PC-3 (cell line): ENCODE measurements around the gene TMEM51. TPM values are rescaled to one million over a fixed set of nuclear protein-coding genes. Genes with fewer than 3 reads are reported as not detected.
A peak's percentile ranks its signal among the peaks of the same experiment; 100 is the strongest.

Source experiments
- ATAC-seq: fragments of 200-7000 bp; cut with Tn5 transposase; 2 replicates; pipeline ENCODE4 v1.9.1; 2020; ENCODE audit warnings: mild to moderate bottlenecking, moderate library complexity
- BruUV-seq: library from RNA; stranded (reverse); fragments of 400-500 nt; replicated peaks from 2 replicates; lab custom pipeline; 2021; lab: Mats Ljungman, UMichigan
- CTCF ChIA-PET: fragments of 300-600 bp; sonication (Branson Sonifier 250); formaldehyde crosslinking; loops from one replicate; lab custom pipeline; 2022; ENCODE audit warnings: antibody characterized with exemption; lab: Charles Lee
- POLR2A ChIA-PET: fragments of 300-600 bp; sonication (Branson Sonifier 250); formaldehyde crosslinking; loops from one replicate; lab custom pipeline; 2022; ENCODE audit warnings: antibody characterized with exemption; ENCODE audit not compliant: unreplicated experiment; lab: Charles Lee
- DNase-seq: peaks from one replicate; pipeline ENCODE4 v3.0.0-alpha.2; 2015
- H2AFZ ChIP-seq: fragments of 300-600 bp; sonication (generic); 2 replicates; pipeline ENCODE4 v1.6.0; 2016; ENCODE audit warnings: antibody characterized with exemption, low read length
- H3F3A ChIP-seq: fragments of 300-600 bp; sonication (generic); one replicate; pipeline ENCODE4 v1.6.0; 2017; ENCODE audit warnings: antibody characterized with exemption, low read length, control low read depth, mild to moderate bottlenecking; ENCODE audit not compliant: unreplicated experiment
- H3K27ac ChIP-seq: fragments of 300-600 bp; sonication (generic); 2 replicates; pipeline ENCODE4 v1.5.1; 2016; ENCODE audit warnings: mild to moderate bottlenecking, low read length
- H3K27me3 ChIP-seq: fragments of 300-600 bp; sonication (generic); 2 replicates; pipeline ENCODE4 v1.6.1; 2016; ENCODE audit warnings: low read length, mixed read lengths
- H3K36me3 ChIP-seq: fragments of 300-600 bp; sonication (generic); 2 replicates; pipeline ENCODE4 v1.6.1; 2016; ENCODE audit warnings: low read depth, mixed run types, low read length, mixed read lengths
- H3K4me1 ChIP-seq: fragments of 300-600 bp; sonication (generic); 2 replicates; pipeline ENCODE4 v1.5.1; 2016; ENCODE audit warnings: low read length; ENCODE audit not compliant: insufficient read depth
- H3K4me2 ChIP-seq: fragments of 300-600 bp; sonication (generic); 2 replicates; pipeline ENCODE4 v1.6.0; 2016; ENCODE audit warnings: low read length
- H3K4me3 ChIP-seq: fragments of 300-600 bp; sonication (generic); 2 replicates; pipeline ENCODE4 v1.5.1; 2016; ENCODE audit warnings: mild to moderate bottlenecking, low read length, mixed read lengths
- H3K79me2 ChIP-seq: fragments of 300-600 bp; sonication (generic); 2 replicates; pipeline ENCODE4 v1.6.1; 2017; ENCODE audit warnings: low read length, mixed read lengths
- H3K9ac ChIP-seq: fragments of 300-600 bp; sonication (generic); 2 replicates; pipeline ENCODE4 v1.6.0; 2016; ENCODE audit warnings: mild to moderate bottlenecking, low read length
- H3K9me2 ChIP-seq: fragments of 300-600 bp; sonication (generic); replicated peaks from 2 replicates; pipeline ENCODE4 v1.6.1; 2016; ENCODE audit warnings: mixed run types, low read length, mixed read lengths
- H3K9me3 ChIP-seq: fragments of 300-600 bp; sonication (generic); 2 replicates; pipeline ENCODE4 v1.6.1; 2016; ENCODE audit warnings: low read length, mixed read lengths
- H4K20me1 ChIP-seq: fragments of 300-600 bp; sonication (generic); 2 replicates; pipeline ENCODE4 v1.6.1; 2016; ENCODE audit warnings: low read length, mixed read lengths
- CTCF ChIP-seq: fragments of 300-600 bp; sonication (generic); conservative IDR thresholded peaks from 2 replicates; pipeline ENCODE4 v1.5.1; 2017; ENCODE audit warnings: antibody characterized with exemption, low read depth, mild to moderate bottlenecking, low read length
- EZH2 ChIP-seq: fragments of 300-600 bp; sonication (generic); IDR thresholded peaks from one replicate; pipeline ENCODE4 v1.6.1; 2017; ENCODE audit warnings: antibody characterized with exemption, mild to moderate bottlenecking, low read length; ENCODE audit not compliant: unreplicated experiment
- EZH2phosphoT487 ChIP-seq: fragments of 300-600 bp; sonication (generic); IDR thresholded peaks from 2 replicates; pipeline ENCODE4 v1.6.1; 2018; ENCODE audit warnings: mild to moderate bottlenecking, antibody characterized with exemption, low read length, borderline replicate concordance
- intact Hi-C: fragments of 100-400 bp; cut with micrococcal nuclease; formaldehyde crosslinking; loops from 2 replicates; pipeline ENCODE4 v1.9.0; 2023
- total RNA-seq: library from RNA; depleted of rRNA; stranded (reverse); fragments of >200 nt; gene quantifications from 2 replicates; pipeline ENCODE4 v1.2.3, GENCODE V29; 2014

Gene TMEM51
- total RNA-seq, 1 experiment from 2014 or later = 20.8 TPM

GRCh38 chr1:15245593-15246360 is 92.2 kb downstream of the TMEM51 start:
- H3K4me1 ChIP-seq = no peaks in the 10 kb centered on the region
- ChIA-PET POLR2A (no interaction called here), CTCF (no interaction called here)
- no peak overlapping the region for H3K4me3 ChIP-seq
- DNase-seq = no peak
- H3K9ac ChIP-seq = no peak overlapping the region
- H4K20me1 ChIP-seq = no peaks in the 10 kb centered on the region
- no peak for TF ChIP-seq EZH2phosphoT487
- no peak for TF ChIP-seq CTCF
- no peak for TF ChIP-seq EZH2
- H3K36me3 ChIP-seq = no peaks in the 10 kb centered on the region
- intact Hi-C loops = no loop called here
- H3K9me3 ChIP-seq = no peaks in the 10 kb centered on the region
- H3K79me2 ChIP-seq = no peaks in the 10 kb centered on the region
- no peaks in the 10 kb centered on the region for H3K9me2 ChIP-seq
- H3F3A ChIP-seq = no peaks in the 10 kb centered on the region
- H3K4me2 ChIP-seq = no peak overlapping the region
- H3K27me3 ChIP-seq = no peaks in the 10 kb centered on the region; the same call in 1 of the 2 replicates
- H2AFZ ChIP-seq = no peak overlapping the region
- no peak overlapping the region for H3K27ac ChIP-seq
- ATAC-seq = no peak
- BruUV-seq = no TSS peak

DNA sequence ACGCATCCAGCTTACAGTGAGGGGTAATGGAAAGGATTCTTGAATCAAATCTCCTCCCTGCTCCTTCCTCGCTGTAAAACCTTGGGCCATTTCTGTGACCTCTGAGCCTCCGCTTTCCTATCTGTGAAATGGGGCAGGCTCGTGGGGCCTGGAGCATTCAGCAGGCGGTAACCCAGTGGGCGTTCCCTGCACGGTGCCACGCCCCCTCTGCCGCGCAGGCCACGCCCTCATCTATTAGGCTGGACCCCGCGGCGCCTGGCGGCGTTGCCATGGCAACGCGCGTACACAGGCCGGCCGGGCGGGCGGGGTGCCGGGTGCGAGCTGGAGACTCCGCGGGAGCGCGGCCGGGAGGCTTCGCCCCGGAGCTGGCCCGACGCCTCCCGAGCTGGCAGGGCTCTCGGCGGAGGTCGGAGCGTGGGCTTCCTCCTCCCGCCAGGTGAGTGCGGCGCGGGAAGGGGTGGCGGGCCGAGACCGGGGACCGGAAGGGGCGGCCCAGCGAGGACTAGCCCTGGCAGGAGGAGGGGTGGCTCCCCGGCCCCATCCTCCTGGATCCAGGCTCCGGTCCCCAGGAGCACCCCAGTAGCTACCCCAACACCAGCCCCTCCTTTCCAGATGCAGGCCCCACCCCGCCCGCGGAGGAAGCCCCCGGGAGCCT is 93.5 kb downstream of the TMEM51 start, which contains the start of gene FHAD1:
Gene FHAD1 (plus strand): TSS at position 264 of the 655 bp plus-strand sequence. CDS start 4,562 bp downstream, outside the sequence.
- Histone ChIP-seq H3K4me1 (no peaks in the 10 kb centered on the region), H3K27me3 (no peaks in the 10 kb centered on the region; the same call in 1 of the 2 replicates), H3K4me2 (peak within 1 kb of the TSS; percentile 63), H3K9me2 (no peaks in the 10 kb centered on the region), H3K4me3 (peak within 1 kb of the TSS; percentile 53; the same call in 1 of the 2 replicates), H3K9ac (no peak within 1 kb of the TSS), H2AFZ (peak within 1 kb of the TSS; percentile 28; the same call in 1 of the 2 replicates), H3F3A (no peaks in the 10 kb centered on the region), H3K79me2 (no peaks in the 10 kb centered on the region), H4K20me1 (no peaks in the 10 kb centered on the region), H3K9me3 (no peaks in the 10 kb centered on the region), H3K27ac (no peak within 1 kb of the TSS), H3K36me3 (no peaks in the 10 kb centered on the region)
- ChIA-PET CTCF (no interaction called here), POLR2A (no interaction called here)
- BruUV-seq = no TSS peak
- DNase-seq = peak; percentile 41
- no peak; the same call in 1 of the 2 replicates for ATAC-seq
- TF ChIP-seq CTCF = no peak
- TF ChIP-seq EZH2 = no peak
- no peak for TF ChIP-seq EZH2phosphoT487
- intact Hi-C loops = no loop called here
